Measurements from ENCODE around the gene TANGO2. TPM values are rescaled to one million over a fixed set of nuclear protein-coding genes. Genes with fewer than 3 reads are reported as not detected.

Gene TANGO2
- total and polyA plus RNA-seq, 2 experiments from 2014 or later = 18.7 to 21.9 TPM

- H3K4me1 ChIP-seq (ENCODE audit: low read depth) = no peaks in the 10 kb centered on the region
- H3K27ac ChIP-seq = no peak overlapping the region
- H3K9me3 ChIP-seq (ENCODE audit: low read depth) = no peaks in the 10 kb centered on the region
- peaks cover 3% of the 10 kb centered on the region for H3K36me3 ChIP-seq
- TF ChIP-seq CTCF (IDR thresholded peaks at IDR 0.05; ENCODE audit: low read depth, low read length) = no peak
- DNase-seq (ENCODE audit: low read depth in 1 of 2, low spot score in 1 of 2) = no peak
- H3K4me3 ChIP-seq = no peak overlapping the region
- H3K27me3 ChIP-seq = no peaks in the 10 kb centered on the region
These were observed 38.7 kb upstream of the TANGO2 start for GRCh38 chr22:19981961-19982920.

- Histone ChIP-seq H3K27ac (no peak overlapping the region), H3K4me3 (no peak overlapping the region), H3K36me3 (peaks cover 3% of the 10 kb centered on the region), H3K9me3 (ENCODE audit: low read depth) (no peaks in the 10 kb centered on the region), H3K27me3 (no peaks in the 10 kb centered on the region), H3K4me1 (ENCODE audit: low read depth) (no peaks in the 10 kb centered on the region)
- no peak for DNase-seq (ENCODE audit: low read depth in 1 of 2, low spot score in 1 of 2)
- TF ChIP-seq CTCF (IDR thresholded peaks at IDR 0.05; ENCODE audit: low read depth, low read length) = no peak
These were observed 37.8 kb upstream of the TANGO2 start for GRCh38 chr22:19982991-19983578.

GRCh38 chr22:19983741-19984140 is 37.2 kb upstream of the TANGO2 start:
- DNase-seq (ENCODE audit: low read depth in 1 of 2, low spot score in 1 of 2) = no peak
- Histone ChIP-seq H3K4me3 (no peak overlapping the region), H3K27me3 (no peaks in the 10 kb centered on the region), H3K27ac (no peak overlapping the region), H3K9me3 (ENCODE audit: low read depth) (no peaks in the 10 kb centered on the region), H3K4me1 (ENCODE audit: low read depth) (no peaks in the 10 kb centered on the region), H3K36me3 (peaks cover 3% of the 10 kb centered on the region)
- no peak for TF ChIP-seq CTCF (IDR thresholded peaks at IDR 0.05; ENCODE audit: low read depth, low read length)

GRCh38 chr22:19984201-19984753 is 36.6 kb upstream of the TANGO2 start:
- H3K4me1 ChIP-seq (ENCODE audit: low read depth) = no peaks in the 10 kb centered on the region
- peaks cover 3% of the 10 kb centered on the region for H3K36me3 ChIP-seq
- H3K27ac ChIP-seq = no peak overlapping the region
- no peaks in the 10 kb centered on the region for H3K27me3 ChIP-seq
- no peak overlapping the region for H3K4me3 ChIP-seq
- no peaks in the 10 kb centered on the region for H3K9me3 ChIP-seq (ENCODE audit: low read depth)
- no peak for TF ChIP-seq CTCF (IDR thresholded peaks at IDR 0.05; ENCODE audit: low read depth, low read length)
- DNase-seq (ENCODE audit: low read depth in 1 of 2, low spot score in 1 of 2) = no peak

- DNase-seq (ENCODE audit: low read depth in 1 of 2, low spot score in 1 of 2) = no peak
- Histone ChIP-seq H3K4me1 (ENCODE audit: low read depth) (no peaks in the 10 kb centered on the region), H3K9me3 (ENCODE audit: low read depth) (no peaks in the 10 kb centered on the region), H3K4me3 (no peak overlapping the region), H3K27ac (no peak overlapping the region), H3K36me3 (no peaks in the 10 kb centered on the region), H3K27me3 (no peaks in the 10 kb centered on the region)
- TF ChIP-seq CTCF (IDR thresholded peaks at IDR 0.05; ENCODE audit: low read depth, low read length) = no peak
These were observed 35.8 kb upstream of the TANGO2 start for GRCh38 chr22:19984851-19985811.

Measured in cardiac muscle cell (in vitro differentiated cells and primary cell).